HG02763 (cell line): Measurements from ENCODE around the gene FAM193A.
"Not testable (repeated sequence)": the region's sequence is repeated elsewhere in the genome, so short reads cannot be mapped to it uniquely, and the experiment has no call there.

Experiments used
- ATAC-seq: cut with Tn5 transposase; IDR thresholded peaks from one replicate; pipeline ENCODE4 v1.9.1; 2021; ENCODE audit warnings: mild to moderate bottlenecking, moderate library complexity; ENCODE audit not compliant: unreplicated experiment

FAM193A gene

GRCh38 chr4:2648159-2648814 lies 111.8 kb downstream of the FAM193A start:
- no peak for ATAC-seq

GRCh38 chr4:2649604-2650114 lies 113.2 kb downstream of the FAM193A start:
- no peak for ATAC-seq

- no peak for ATAC-seq
Measured at GRCh38 chr4:2650276-2650675, 113.8 kb downstream of the FAM193A start.

- ATAC-seq: no peak
Measured at GRCh38 chr4:2651546-2651945, 115.1 kb downstream of the FAM193A start.

DNA sequence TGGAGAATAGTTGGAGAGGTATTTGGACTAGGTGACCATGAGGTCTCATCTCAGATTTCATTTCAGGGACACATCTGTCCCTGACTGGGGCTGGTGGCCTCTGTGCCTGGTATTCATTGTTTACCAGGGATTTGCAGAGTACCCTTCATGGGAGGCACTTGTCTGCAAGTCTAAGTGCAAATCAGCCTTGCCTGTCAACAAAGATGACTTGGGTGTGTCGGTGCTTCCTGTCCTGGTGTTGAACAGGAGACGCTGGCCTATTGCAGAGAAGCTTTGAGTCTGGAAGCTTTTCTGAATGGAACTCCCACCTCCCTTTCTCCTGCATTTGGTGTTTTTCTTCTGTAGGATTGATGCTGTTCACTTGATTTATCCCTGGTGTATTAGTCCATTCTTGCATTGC lies 115.6 kb downstream of the FAM193A start:
- no peak for ATAC-seq

DNA sequence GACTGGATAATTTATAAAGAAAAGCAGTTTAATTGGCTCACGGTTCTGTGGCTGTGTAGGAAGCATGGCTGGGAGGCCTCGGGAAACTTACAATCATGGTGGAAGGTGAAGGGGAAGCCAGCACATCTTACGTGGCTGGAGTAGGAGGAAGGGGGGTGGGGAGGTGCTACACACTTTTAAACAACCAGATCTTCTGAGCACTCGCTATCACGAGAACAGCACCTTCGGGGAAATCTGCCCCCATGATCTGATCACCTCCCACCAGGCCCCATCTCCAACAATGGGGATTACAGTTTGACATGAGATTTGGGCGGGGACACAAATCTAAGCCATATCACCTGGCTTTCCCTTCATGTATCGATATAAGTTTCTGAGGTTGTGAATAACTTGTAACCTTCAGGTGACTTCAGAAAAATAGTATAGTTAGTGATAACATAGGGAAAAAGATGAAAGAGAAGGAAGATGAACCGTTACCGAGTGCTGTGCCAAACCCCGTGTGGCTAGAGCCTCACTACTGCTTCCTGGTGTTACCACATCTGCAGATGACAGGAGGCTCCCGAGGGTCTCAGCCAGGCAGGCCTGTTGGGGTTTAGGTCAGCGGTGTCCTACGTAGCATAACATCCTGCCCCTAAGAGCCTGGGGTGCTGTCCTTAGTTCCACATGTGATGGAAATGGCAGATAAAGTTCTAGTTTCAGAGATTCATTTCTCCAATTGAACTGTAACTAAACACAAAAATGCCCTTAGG lies 116.1 kb downstream of the FAM193A start:
- no peak for ATAC-seq

DNA sequence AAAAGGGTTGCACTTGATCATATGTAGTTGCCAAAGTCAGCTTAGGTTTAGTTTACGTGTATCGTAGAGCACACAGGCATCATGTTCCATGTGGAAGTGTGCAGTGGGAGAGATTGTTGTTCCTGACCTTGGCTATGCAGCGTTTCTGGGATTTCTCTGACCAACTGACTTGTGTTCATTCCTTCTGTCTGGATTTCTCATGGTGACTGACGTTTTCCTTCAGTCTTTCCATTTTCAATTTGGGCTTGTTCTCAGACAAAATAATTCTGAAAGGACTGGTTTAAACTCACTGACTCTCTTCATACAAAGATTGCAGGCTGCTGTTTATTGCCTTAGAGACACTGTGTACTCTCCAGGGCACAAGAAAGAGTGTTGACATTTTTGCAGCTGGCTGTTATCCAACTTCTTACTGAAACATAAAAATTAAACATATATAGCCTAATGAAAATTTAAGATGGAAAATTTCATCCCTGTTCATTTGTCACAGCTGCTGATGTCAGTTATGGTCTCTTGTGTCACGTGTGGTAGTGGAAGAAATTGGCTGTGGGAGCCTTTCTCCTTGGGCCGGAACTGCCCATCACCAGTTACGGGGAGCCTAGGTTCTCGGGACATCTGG lies 124.3 kb downstream of the FAM193A start:
- ATAC-seq: no peak

DNA sequence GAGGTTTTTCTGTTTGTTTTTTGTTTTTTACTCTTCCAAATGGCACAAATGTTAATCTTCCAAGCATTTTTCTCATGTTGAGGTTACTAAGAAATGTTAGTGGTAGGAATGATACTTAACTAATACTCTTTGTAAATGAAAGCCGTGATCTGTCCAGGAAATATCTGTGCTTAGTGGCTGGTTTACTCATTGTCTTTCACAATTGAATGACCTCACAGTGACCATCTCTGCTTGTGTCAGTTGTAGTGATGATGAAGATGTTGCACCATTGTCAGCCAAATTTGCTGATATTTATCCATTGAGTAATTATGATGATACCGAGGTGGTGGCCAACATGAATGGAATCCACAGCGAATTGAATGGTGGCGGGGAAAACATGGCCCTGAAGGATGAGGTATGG lies 126.2 kb downstream of the FAM193A start:
- no peak for ATAC-seq

GRCh38 chr4:2663275-2663674 lies 126.8 kb downstream of the FAM193A start:
- no peak for ATAC-seq

DNA sequence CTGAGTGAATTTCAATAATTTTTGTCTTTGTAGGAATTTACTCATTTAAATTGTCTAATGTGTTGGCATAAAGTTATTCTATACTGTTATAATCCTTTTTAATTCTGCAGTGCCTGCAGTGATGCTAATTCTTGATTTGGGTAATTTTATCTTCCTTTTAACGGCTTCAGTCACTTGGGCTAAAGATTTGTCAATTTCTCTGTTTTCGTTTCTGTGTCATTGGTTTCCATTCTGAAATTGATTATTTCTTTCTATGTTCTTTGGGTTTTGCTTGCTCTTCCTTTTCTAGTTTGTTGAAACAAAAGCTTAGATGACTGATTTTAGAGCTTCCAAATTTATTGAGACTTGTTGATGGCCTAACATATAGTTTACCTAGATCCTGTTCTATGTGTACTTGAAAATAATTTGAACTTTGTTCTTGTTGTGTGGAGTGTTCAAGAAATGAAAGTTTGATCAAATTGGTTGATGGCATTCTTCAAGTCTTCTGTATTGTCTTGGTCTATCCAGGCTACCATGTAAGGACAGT lies 130.3 kb downstream of the FAM193A start:
- no peak for ATAC-seq

DNA sequence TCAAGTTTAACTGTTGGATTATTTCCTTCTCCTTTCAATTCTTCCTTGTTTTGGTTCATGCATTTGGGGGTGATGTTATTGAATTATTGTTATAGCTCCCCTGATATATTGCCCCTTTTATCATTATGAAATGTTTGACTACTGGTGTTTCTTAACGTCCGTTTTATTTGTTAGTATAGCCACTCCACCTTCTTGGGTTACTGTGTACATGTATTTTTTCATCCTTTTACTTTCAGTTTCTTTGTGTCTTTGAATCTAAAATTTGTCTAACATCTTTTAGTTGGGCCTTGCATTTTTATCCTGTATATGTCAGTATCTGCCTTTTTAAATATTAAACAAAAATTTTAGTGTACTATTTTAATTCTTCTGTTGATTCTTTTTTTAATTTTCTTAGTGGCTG lies 131.0 kb downstream of the FAM193A start:
- ATAC-seq: no peak

DNA sequence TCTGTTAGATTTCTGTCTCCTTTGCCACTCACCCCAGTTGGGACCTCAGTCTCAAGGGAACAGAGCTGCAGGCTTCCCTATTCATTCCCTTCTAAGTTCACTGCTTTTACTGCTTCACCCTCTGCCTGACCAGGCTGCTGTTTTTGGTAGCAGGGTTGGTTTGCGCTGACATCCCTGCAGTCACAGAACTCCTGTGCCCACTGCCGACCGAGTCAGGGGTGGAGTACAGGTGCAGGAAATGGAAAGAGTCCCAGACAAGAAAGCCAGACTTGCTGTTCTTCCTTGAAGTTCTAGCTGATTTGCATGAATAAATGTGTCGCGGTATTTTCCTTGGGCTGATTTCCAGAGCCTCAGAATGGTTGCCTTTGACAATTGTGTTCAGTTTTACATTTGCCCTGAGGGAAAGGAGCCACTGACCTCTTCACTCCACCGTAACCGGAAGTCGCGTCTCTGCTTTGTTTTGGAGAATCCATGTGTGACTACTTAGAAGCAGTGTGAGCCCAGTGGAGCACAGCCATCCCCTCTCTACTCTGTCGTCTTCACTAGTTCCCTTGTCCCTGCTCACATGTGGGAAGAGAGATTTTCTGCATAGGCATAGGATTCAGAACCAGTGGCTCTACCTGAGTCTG lies 134.9 kb downstream of the FAM193A start:
- ATAC-seq: no peak

- ATAC-seq: no peak
Measured at GRCh38 chr4:2672082-2672481, 135.6 kb downstream of the FAM193A start.

GRCh38 chr4:2672700-2673099 lies 136.3 kb downstream of the FAM193A start:
- no peak for ATAC-seq

- no peak for ATAC-seq
Measured at GRCh38 chr4:2673157-2673556, 136.7 kb downstream of the FAM193A start.

DNA sequence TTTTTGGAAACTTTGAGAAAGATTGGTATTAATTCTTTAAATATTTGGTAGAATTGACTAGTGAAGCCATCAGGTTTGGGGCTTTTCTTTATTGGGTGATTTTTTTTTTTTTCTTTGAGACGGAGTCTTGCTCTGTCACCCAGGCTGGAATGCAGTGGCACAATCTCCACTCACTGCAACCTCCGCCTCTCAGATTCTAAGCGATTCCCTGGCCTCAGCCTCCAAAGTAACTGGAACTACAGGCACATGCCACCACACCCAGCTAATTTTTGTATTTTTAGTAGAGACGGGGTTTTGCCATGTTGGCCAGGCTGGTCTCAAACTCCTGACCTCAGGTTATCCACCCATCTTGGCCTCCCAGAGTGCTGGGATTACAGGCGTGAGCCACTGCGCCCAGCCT lies 143.3 kb downstream of the FAM193A start:
- not testable (repeated sequence) for ATAC-seq

DNA sequence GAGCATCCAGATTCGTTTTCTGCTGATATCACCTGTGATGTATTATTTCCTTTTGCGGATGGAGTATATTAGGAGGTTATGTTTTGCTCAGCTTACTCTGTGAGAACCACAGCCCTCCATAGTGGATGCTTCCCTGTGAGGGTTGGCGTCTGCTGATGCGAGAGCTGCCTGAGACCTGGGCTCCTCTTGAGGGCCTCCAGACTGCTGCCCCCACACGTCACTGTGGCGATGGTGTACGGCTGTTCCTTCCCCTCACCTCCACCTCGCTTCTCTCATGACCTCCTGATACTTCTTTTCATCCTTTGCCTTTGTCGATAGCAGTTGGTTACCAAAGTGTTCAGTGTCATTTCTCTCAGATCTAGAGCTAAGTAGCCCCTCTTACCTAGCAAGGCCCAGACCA lies 148.0 kb downstream of the FAM193A start:
- ATAC-seq: no peak

- ATAC-seq: no peak
Measured at GRCh38 chr4:2685541-2685940, 149.1 kb downstream of the FAM193A start.

DNA sequence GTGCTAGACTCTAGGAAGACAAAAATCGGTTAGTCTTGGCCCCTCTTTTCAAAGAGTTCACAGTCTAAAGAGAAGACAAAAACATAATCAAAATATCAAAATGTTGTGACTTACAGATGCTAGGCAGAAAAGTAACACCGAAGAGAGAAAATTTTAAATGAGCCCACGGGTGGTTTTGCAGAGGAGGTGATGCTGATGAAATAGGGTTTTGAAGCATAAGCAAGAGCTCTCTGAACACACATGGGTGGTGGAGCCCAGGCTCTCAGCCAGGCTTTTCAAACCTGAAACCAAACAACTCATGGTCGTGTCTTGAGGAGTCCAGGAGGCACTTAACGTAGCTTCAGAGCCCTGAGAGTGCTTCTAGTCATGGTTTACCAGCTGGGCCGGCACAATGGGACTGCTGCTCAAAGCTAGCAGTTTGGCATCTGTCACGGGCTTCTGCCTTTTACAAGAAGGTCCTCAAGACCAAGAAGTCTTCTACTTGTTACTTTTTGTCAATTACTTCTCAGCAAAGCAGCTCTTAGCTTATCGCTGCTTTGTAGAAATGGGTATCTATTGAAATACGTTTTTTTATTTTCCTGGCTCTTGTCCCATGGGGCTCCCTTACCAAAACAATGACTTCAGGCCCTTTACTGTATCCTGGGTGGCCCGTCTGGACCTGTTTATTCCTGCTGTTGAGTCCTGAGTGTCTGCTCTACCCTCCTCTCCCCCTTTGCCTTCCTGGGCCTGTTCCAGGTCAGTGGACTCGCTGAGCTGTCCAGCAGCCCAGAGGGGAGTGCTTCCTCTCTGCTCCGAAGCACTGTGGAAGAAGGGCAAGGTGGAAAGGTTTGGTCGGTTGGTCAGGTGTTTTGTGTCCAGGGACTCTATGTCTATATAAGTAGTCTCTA lies 150.2 kb downstream of the FAM193A start:
- ATAC-seq: no peak

GRCh38 chr4:2688281-2688680 lies 151.8 kb downstream of the FAM193A start:
- ATAC-seq: no peak
